ENCODE results near the gene ATG7.
"Not testable (repeated sequence)": the region's sequence is repeated elsewhere in the genome, so short reads cannot be mapped to it uniquely, and the experiment has no call there.

The ATG7 gene

GRCh38 chr3:11247362-11247761 lies 24.8 kb upstream of the ATG7 start:
- DNase-seq, result no peak
- no peaks in the 10 kb centered on the region for H3K27me3 ChIP-seq (ENCODE audit: insufficient read depth, low read depth, severe bottlenecking)
- H3K36me3 ChIP-seq, result no peaks in the 10 kb centered on the region
- H3K4me3 ChIP-seq (ENCODE audit: low read depth, low read length), result no peak overlapping the region
- H3K9me3 ChIP-seq (ENCODE audit: severe bottlenecking), result no peaks in the 10 kb centered on the region
- no peak for TF ChIP-seq CTCF (IDR thresholded peaks at IDR 0.05; ENCODE audit: low read depth, low read length)
- no peak overlapping the region for H3K27ac ChIP-seq

- Histone ChIP-seq H3K4me3 (ENCODE audit: low read depth, low read length) (no peak overlapping the region), H3K9me3 (ENCODE audit: severe bottlenecking) (no peaks in the 10 kb centered on the region), H3K27ac (no peak overlapping the region), H3K27me3 (ENCODE audit: insufficient read depth, low read depth, severe bottlenecking) (no peaks in the 10 kb centered on the region), H3K36me3 (no peaks in the 10 kb centered on the region)
- no peak for DNase-seq
- TF ChIP-seq CTCF (IDR thresholded peaks at IDR 0.05; ENCODE audit: low read depth, low read length), result no peak
Observed at GRCh38 chr3:11248596-11248995, 23.6 kb upstream of the ATG7 start.

GRCh38 chr3:11250902-11251806 lies 21.0 kb upstream of the ATG7 start:
- Histone ChIP-seq H3K4me3 (ENCODE audit: low read depth, low read length) (no peak overlapping the region), H3K27me3 (ENCODE audit: insufficient read depth, low read depth, severe bottlenecking) (no peaks in the 10 kb centered on the region), H3K27ac (no peak overlapping the region), H3K36me3 (no peaks in the 10 kb centered on the region), H3K9me3 (ENCODE audit: severe bottlenecking) (no peaks in the 10 kb centered on the region)
- no peak for TF ChIP-seq CTCF (IDR thresholded peaks at IDR 0.05; ENCODE audit: low read depth, low read length)
- DNase-seq, result no peak

GRCh38 chr3:11251807-11252176 lies 20.4 kb upstream of the ATG7 start:
- Histone ChIP-seq H3K4me3 (ENCODE audit: low read depth, low read length) (no peak overlapping the region), H3K27me3 (ENCODE audit: insufficient read depth, low read depth, severe bottlenecking) (no peaks in the 10 kb centered on the region), H3K36me3 (no peaks in the 10 kb centered on the region), H3K27ac (no peak overlapping the region), H3K9me3 (ENCODE audit: severe bottlenecking) (no peaks in the 10 kb centered on the region)
- no peak for DNase-seq
- TF ChIP-seq CTCF (IDR thresholded peaks at IDR 0.05; ENCODE audit: low read depth, low read length), result no peak

GRCh38 chr3:11254876-11255275 lies 17.3 kb upstream of the ATG7 start:
- Histone ChIP-seq H3K27me3 (ENCODE audit: insufficient read depth, low read depth, severe bottlenecking) (no peaks in the 10 kb centered on the region), H3K4me3 (ENCODE audit: low read depth, low read length) (no peak overlapping the region), H3K9me3 (ENCODE audit: severe bottlenecking) (no peaks in the 10 kb centered on the region), H3K27ac (no peak overlapping the region), H3K36me3 (no peaks in the 10 kb centered on the region)
- no peak for TF ChIP-seq CTCF (IDR thresholded peaks at IDR 0.05; ENCODE audit: low read depth, low read length)
- no peak for DNase-seq

GRCh38 chr3:11255537-11255936 lies 16.7 kb upstream of the ATG7 start:
- H3K36me3 ChIP-seq; H3K27me3 ChIP-seq (ENCODE audit: insufficient read depth, low read depth, severe bottlenecking); H3K4me3 ChIP-seq (ENCODE audit: low read depth, low read length); H3K27ac ChIP-seq; DNase-seq; H3K9me3 ChIP-seq (ENCODE audit: severe bottlenecking): not testable (repeated sequence)
